Bronchus fibroblast of lung (primary cell): ENCODE data around the gene C11orf71. TPM values are rescaled to one million over a fixed set of nuclear protein-coding genes. Genes with fewer than 3 reads are reported as not detected.

Experiments
- total RNA-seq: library from RNA; depleted of rRNA; stranded (reverse); fragments of >200 nt; gene quantifications from 2 replicates; pipeline ENCODE4 v1.2.3, GENCODE V29; 2015

The C11orf71 gene, protein sequence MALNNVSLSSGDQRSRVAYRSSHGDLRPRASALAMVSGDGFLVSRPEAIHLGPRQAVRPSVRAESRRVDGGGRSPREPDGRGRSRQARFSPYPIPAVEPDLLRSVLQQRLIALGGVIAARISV
- total RNA-seq, result 4.0 and 5.5 TPM in 2 replicates

DNA sequence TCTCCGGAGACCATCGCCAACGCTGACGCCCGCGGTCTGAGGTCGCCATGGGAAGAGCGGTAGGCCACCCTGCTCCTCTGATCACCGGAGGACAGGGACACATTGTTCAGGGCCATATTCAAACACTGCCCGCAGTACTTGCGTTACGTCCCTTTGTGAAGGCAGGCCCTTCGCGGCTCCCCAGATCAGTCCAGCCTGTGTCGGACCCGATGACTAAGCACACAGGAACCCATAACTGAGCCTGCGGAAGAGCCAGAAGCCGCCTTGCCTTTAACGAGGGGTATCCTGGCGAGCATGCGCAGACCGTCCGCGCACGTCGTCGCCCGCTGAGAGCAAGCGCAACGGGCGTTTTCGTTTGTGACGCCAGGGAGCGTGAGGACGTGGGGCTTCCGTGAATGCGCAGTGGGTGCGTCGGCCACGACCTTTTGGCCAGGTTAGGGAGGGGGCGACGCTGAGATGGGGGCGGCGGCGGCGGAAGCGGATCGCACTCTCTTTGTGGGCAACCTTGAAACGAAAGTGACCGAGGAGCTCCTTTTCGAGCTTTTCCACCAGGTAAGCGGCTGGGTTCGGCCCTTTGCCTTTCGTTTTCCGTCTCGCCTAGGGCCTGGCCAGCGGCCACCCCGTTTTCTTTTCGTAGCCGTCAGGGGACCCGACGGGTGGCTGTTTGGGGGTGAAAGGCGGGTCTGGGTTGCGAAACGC is at the start of gene C11orf71, which contains the start of gene RBM7:
C11orf71 (minus strand) TSS at position 296 of the 699 bp plus-strand sequence; CDS start at position 116, 180 bp downstream.
RBM7 (plus strand) TSS at position 451 of the 699 bp plus-strand sequence; CDS start at position 457, 6 bp downstream.

DNA sequence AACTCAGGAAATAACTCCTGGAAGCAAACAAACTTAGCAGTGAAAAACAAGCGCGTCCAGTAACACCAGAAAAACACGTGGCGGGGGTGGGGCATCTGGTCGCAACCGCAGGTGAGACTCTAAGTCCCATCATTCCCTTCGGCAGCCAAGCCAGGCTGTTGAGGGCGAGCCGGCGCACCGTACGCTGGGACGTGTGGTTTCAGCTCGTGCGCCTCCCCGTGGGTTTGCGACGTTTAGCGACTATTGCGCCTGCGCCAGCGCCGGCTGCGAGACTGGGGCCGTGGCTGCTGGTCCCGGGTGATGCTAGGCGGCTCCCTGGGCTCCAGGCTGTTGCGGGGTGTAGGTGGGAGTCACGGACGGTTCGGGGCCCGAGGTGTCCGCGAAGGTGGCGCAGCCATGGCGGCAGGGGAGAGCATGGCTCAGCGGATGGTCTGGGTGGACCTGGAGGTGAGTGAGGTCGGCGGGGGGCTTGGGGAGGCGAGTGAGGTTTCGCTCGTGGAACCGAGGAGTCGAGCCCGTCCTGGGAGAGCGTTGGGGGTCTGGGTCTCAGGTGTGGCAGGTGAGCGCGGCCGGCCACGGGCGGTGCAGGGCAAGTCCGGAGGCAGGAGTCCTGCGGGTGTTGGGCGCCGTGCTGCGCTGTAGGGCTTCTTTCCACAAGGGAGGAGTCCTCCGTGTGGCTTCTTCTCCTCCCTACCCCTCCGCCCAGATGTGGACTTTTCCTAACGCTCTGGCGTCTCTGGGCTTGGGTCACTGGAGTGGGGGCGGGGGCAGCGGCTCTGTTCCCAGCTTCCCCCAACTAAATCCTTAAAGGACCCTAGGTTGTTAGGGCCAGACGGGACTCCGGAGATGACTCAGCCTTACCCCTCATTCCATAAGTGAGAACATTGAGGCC is 39.2 kb upstream of the C11orf71 start, which contains the start of gene REXO2:
REXO2 (plus strand) TSS at position 239 of the 892 bp plus-strand sequence; CDS start at position 301, 62 bp downstream.

Other genes starting within 250 kb of the C11orf71 start
- 447 and 483 TPM in 2 replicates for gene NNMT, start 104.1 kb downstream of the C11orf71 start, total RNA-seq
- gene RBM7, start 155 bp upstream of the C11orf71 start, total RNA-seq, result 25.7 and 27.2 TPM in 2 replicates
- 162 and 174 TPM in 2 replicates for gene REXO2, start 39.0 kb upstream of the C11orf71 start, total RNA-seq
- gene NXPE1, start 159.4 kb upstream of the C11orf71 start, total RNA-seq, result not detected in 2 replicates
- not detected in 2 replicates for gene NXPE4, start 195.3 kb upstream of the C11orf71 start, total RNA-seq